BLaER1 treated with 17β-estradiol and CSF1 and Interleukin-3, amounts not matched to agents 10 nM and 100 nM (cell line): ENCODE data around the gene NCAM2.

Source experiments
- H3K27ac ChIP-seq, 11 experiments: shearing (Covaris generic); formaldehyde crosslinking; 2 replicates each; pipeline ENCODE4 v1.8.1; 2022
- H3K27me3 ChIP-seq, 11 experiments: shearing (Covaris generic); formaldehyde crosslinking; 2 replicates each; pipeline ENCODE4 v1.8.1; 2022
- H3K36me3 ChIP-seq, 11 experiments: shearing (Covaris generic); formaldehyde crosslinking; 2 replicates each; pipeline ENCODE4 v1.8.1; 2022
- H3K4me1 ChIP-seq, 10 experiments: shearing (Covaris generic); formaldehyde crosslinking; 2 replicates each; pipeline ENCODE4 v1.8.1; 2022
- H3K4me2 ChIP-seq, 11 experiments: shearing (Covaris generic); formaldehyde crosslinking; 2 replicates each; pipeline ENCODE4 v1.8.1; 2022
- H3K4me3 ChIP-seq, 10 experiments: shearing (Covaris generic); formaldehyde crosslinking; 2 replicates each; pipeline ENCODE4 v1.8.1; 2022
- H3K9ac ChIP-seq, 11 experiments: shearing (Covaris generic); formaldehyde crosslinking; 2 replicates each; pipeline ENCODE4 v1.8.1; 2022
- H3K9me3 ChIP-seq, 11 experiments: shearing (Covaris generic); formaldehyde crosslinking; replicated peaks in 1 of 11; 2 replicates each; pipeline ENCODE4 v1.8.1; 2022
- H4K20me1 ChIP-seq, 11 experiments: shearing (Covaris generic); formaldehyde crosslinking; 2 replicates each; pipeline ENCODE4 v1.8.1; 2022
- Cebpa-rat ChIP-seq, 11 experiments: shearing (Covaris generic); IDR thresholded peaks; 2 replicates each; pipeline ENCODE4 v1.8.1; 2022

NCAM2 gene

DNA sequence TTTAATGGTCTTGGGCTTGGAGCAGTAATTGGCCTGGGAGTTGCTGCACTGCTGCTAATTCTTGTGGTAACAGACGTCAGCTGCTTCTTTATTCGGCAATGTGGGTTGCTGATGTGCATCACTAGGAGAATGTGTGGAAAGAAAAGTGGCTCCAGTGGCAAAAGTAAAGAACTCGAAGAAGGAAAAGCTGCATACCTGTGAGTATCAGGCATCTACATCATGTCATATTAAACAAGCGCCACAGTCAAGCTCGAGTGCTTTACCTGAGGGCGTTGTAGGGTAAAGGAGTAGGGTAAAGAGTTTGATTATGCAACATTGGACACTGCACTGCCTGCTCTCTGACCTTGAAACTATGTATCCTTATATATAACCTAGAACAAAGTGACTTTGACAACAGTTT lies 510.6 kb downstream of the NCAM2 start:
- Histone ChIP-seq H3K27me3 (no peaks in the 10 kb centered on the region), H3K4me3 (no peak overlapping the region), H3K4me1 (no peaks in the 10 kb centered on the region), H3K27ac (no peak overlapping the region), H4K20me1 (no peaks in the 10 kb centered on the region), H3K4me2 (no peak overlapping the region), H3K36me3 (no peaks in the 10 kb centered on the region), H3K9ac (no peak overlapping the region), H3K9me3 (no peaks in the 10 kb centered on the region)
- no peak for TF ChIP-seq Cebpa-rat (IDR thresholded peaks at IDR 0.05)

DNA sequence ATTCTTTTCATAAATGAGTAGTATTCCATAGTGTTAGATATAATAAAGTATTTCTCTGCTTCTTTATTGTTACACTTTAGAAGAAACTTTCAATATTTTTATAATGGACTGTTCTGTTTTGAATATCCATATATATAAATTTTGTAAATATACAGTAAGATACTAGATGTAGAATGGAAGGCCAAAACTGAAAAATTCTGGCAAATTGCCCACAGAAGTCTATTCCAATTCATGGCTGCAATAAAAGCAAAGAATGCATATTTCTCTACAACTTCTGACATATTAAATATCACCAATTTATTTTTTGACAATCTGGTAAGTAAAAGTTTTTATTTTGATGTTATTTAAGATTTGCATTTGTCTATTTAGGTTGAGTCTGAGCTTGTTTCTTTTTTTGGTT lies 532.5 kb downstream of the NCAM2 start:
- Histone ChIP-seq H3K4me1 (no peaks in the 10 kb centered on the region), H3K4me2 (no peak overlapping the region), H3K4me3 (no peak overlapping the region), H3K9me3 (no peaks in the 10 kb centered on the region), H3K9ac (no peak overlapping the region), H3K27ac (no peak overlapping the region), H3K36me3 (no peaks in the 10 kb centered on the region), H4K20me1 (no peaks in the 10 kb centered on the region), H3K27me3 (no peaks in the 10 kb centered on the region)
- no peak for TF ChIP-seq Cebpa-rat (IDR thresholded peaks at IDR 0.05)

DNA sequence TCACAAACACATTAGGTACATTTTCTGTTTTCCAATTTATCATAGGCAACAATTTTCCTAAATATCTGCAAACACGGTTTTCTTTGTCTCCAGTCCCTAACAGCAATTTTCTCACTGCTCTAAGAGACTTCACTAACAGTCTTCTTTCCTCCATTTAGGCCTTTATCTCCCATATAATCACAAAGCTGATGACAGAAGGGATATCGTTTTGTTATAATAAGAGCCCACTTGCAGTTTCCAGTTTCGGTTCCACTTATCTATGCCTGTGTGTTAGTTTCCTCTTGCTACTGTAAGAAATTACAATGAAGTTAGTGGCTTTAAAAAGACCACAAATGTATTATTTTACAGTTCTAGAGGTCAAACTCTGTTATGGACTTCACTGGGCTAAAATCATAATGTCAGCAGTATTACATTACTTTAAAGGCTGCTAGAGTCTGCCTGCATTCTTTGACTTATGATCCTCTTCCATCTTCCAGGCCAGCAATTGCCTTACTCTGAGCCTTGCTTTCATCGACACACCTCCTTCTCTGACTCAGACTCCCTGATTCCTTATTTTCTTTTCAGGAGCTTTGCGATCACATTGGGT lies 549.3 kb downstream of the NCAM2 start:
- no peaks in the 10 kb centered on the region for H4K20me1 ChIP-seq
- no peaks in the 10 kb centered on the region for H3K36me3 ChIP-seq
- no peaks in the 10 kb centered on the region for H3K27me3 ChIP-seq
- TF ChIP-seq Cebpa-rat (IDR thresholded peaks at IDR 0.05), result no peak
- H3K9me3 ChIP-seq, result no peaks in the 10 kb centered on the region
- no peak overlapping the region for H3K27ac ChIP-seq
- no peak overlapping the region for H3K9ac ChIP-seq
- H3K4me3 ChIP-seq, result no peak overlapping the region
- H3K4me2 ChIP-seq, result peak overlapping the region in 2 of 11 experiments; percentile 34 to 49; a peak in 4 of 22 replicates
- peaks cover 0 to 15% (median 0%) of the 10 kb centered on the region in 10 experiments; a peak in 5 of 20 replicates for H3K4me1 ChIP-seq

DNA sequence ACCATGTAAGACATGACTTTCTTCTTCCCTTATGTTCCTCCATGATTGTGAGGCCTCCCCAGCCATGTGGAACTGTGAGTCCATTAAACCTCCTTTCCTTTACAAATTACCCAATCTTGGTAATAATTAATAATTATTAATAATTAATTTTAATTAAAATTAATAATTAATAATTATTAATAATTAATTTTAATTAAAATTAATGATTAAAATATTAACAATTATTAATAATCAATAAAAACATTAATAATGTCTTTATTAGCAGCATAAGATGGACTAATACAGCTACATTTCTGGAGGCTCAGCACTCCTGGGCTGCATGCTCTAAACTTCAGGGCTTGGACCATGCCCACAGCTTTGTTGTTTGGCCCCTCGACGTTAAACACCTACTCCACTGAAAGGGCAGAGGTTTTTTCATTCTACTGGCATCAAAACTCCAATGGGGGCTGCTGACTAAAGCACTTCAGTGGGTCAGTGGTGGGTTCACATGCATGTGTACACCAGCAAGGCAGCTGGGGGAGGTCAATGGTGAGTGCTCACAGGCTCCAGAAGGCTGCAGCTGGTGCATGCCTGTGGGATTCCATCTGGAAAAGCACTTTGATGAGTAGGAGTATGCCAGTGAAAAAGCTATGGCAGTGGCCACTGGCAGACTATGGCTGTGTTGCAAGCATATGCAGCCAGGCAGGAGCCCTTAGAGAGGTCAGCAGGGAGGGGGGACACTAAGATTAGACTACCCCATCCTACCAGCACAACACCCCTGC lies 561.3 kb downstream of the NCAM2 start:
- no peak overlapping the region for H3K4me2 ChIP-seq
- H3K4me1 ChIP-seq, result no peaks in the 10 kb centered on the region
- no peak overlapping the region for H3K4me3 ChIP-seq
- H3K9ac ChIP-seq, result no peak overlapping the region
- H3K36me3 ChIP-seq, result no peaks in the 10 kb centered on the region
- no peaks in the 10 kb centered on the region for H4K20me1 ChIP-seq
- H3K9me3 ChIP-seq, result peaks cover 0 to 28% (median 8%) of the 10 kb centered on the region in 11 experiments; a peak in 9 of 22 replicates
- TF ChIP-seq Cebpa-rat (IDR thresholded peaks at IDR 0.05), result no peak
- no peak overlapping the region for H3K27ac ChIP-seq
- H3K27me3 ChIP-seq, result no peaks in the 10 kb centered on the region
